ENCODE measurements around the gene SDK1. TPM values are rescaled to one million over a fixed set of nuclear protein-coding genes. Genes with fewer than 3 reads are reported as not detected.

SDK1 gene
- total RNA-seq, 1 donor = 0.36 TPM

GRCh38 chr7:4244635-4245034, 943.6 kb downstream of the SDK1 start:
- H3K79me2 ChIP-seq (ENCODE audit: insufficient read depth, low read length) = no peaks in the 10 kb centered on the region
- H3K4me1 ChIP-seq (ENCODE audit: insufficient read depth, low read length) = no peaks in the 10 kb centered on the region
- no peak overlapping the region for H3K27ac ChIP-seq (ENCODE audit: low read depth, low read length)
- H4K20me1 ChIP-seq (ENCODE audit: insufficient read depth, low read length) = no peaks in the 10 kb centered on the region
- no peaks in the 10 kb centered on the region for H3K36me3 ChIP-seq (ENCODE audit: insufficient read depth, low read length)
- H2AFZ ChIP-seq (ENCODE audit: low read length) = no peak overlapping the region
- H3K4me3 ChIP-seq (ENCODE audit: insufficient read depth, low read length) = no peak overlapping the region
- TF ChIP-seq CTCF (IDR thresholded peaks at IDR 0.05; ENCODE audit: extremely low read depth, low read depth, low read length) = no peak
- no peaks in the 10 kb centered on the region for H3K27me3 ChIP-seq (ENCODE audit: insufficient read depth, low read length)
- H3K4me2 ChIP-seq (ENCODE audit: insufficient read depth, low read length) = no peak overlapping the region
- no peaks in the 10 kb centered on the region for H3K9me3 ChIP-seq (ENCODE audit: low read depth, low read length)
- DNase-seq (ENCODE audit: insufficient read length, low spot score, missing footprints) = no peak

GRCh38 chr7:4245135-4245865, 944.2 kb downstream of the SDK1 start:
- no peak for TF ChIP-seq CTCF (IDR thresholded peaks at IDR 0.05; ENCODE audit: extremely low read depth, low read depth, low read length)
- DNase-seq (ENCODE audit: insufficient read length, low spot score, missing footprints) = no peak
- Histone ChIP-seq H2AFZ (ENCODE audit: low read length) (no peak overlapping the region), H3K27ac (ENCODE audit: low read depth, low read length) (no peak overlapping the region), H3K4me1 (ENCODE audit: insufficient read depth, low read length) (no peaks in the 10 kb centered on the region), H3K27me3 (ENCODE audit: insufficient read depth, low read length) (no peaks in the 10 kb centered on the region), H3K79me2 (ENCODE audit: insufficient read depth, low read length) (no peaks in the 10 kb centered on the region), H3K9me3 (ENCODE audit: low read depth, low read length) (no peaks in the 10 kb centered on the region), H3K4me3 (ENCODE audit: insufficient read depth, low read length) (no peak overlapping the region), H4K20me1 (ENCODE audit: insufficient read depth, low read length) (no peaks in the 10 kb centered on the region), H3K36me3 (ENCODE audit: insufficient read depth, low read length) (no peaks in the 10 kb centered on the region), H3K4me2 (ENCODE audit: insufficient read depth, low read length) (no peak overlapping the region)

- H2AFZ ChIP-seq (ENCODE audit: low read length) = no peak overlapping the region
- H3K36me3 ChIP-seq (ENCODE audit: insufficient read depth, low read length) = no peaks in the 10 kb centered on the region
- no peak for DNase-seq (ENCODE audit: insufficient read length, low spot score, missing footprints)
- H3K4me2 ChIP-seq (ENCODE audit: insufficient read depth, low read length) = no peak overlapping the region
- H3K27ac ChIP-seq (ENCODE audit: low read depth, low read length) = no peak overlapping the region
- no peak for TF ChIP-seq CTCF (IDR thresholded peaks at IDR 0.05; ENCODE audit: extremely low read depth, low read depth, low read length)
- no peaks in the 10 kb centered on the region for H4K20me1 ChIP-seq (ENCODE audit: insufficient read depth, low read length)
- H3K4me3 ChIP-seq (ENCODE audit: insufficient read depth, low read length) = no peak overlapping the region
- no peaks in the 10 kb centered on the region for H3K9me3 ChIP-seq (ENCODE audit: low read depth, low read length)
- no peaks in the 10 kb centered on the region for H3K4me1 ChIP-seq (ENCODE audit: insufficient read depth, low read length)
- H3K27me3 ChIP-seq (ENCODE audit: insufficient read depth, low read length) = no peaks in the 10 kb centered on the region
- H3K79me2 ChIP-seq (ENCODE audit: insufficient read depth, low read length) = no peaks in the 10 kb centered on the region
These were observed 944.9 kb downstream of the SDK1 start for GRCh38 chr7:4245866-4246470.

- no peak for TF ChIP-seq CTCF (IDR thresholded peaks at IDR 0.05; ENCODE audit: extremely low read depth, low read depth, low read length)
- no peaks in the 10 kb centered on the region for H3K36me3 ChIP-seq (ENCODE audit: insufficient read depth, low read length)
- H3K4me3 ChIP-seq (ENCODE audit: insufficient read depth, low read length) = no peak overlapping the region
- no peaks in the 10 kb centered on the region for H4K20me1 ChIP-seq (ENCODE audit: insufficient read depth, low read length)
- DNase-seq (ENCODE audit: insufficient read length, low spot score, missing footprints) = no peak
- H3K4me1 ChIP-seq (ENCODE audit: insufficient read depth, low read length) = no peaks in the 10 kb centered on the region
- H2AFZ ChIP-seq (ENCODE audit: low read length) = no peak overlapping the region
- H3K9me3 ChIP-seq (ENCODE audit: low read depth, low read length) = no peaks in the 10 kb centered on the region
- no peak overlapping the region for H3K4me2 ChIP-seq (ENCODE audit: insufficient read depth, low read length)
- H3K79me2 ChIP-seq (ENCODE audit: insufficient read depth, low read length) = no peaks in the 10 kb centered on the region
- no peaks in the 10 kb centered on the region for H3K27me3 ChIP-seq (ENCODE audit: insufficient read depth, low read length)
- no peak overlapping the region for H3K27ac ChIP-seq (ENCODE audit: low read depth, low read length)
These were observed 945.5 kb downstream of the SDK1 start for GRCh38 chr7:4246536-4246935.

All from osteoblast (primary cell).